GM23248 (cell line): ENCODE measurements around the gene CHD1. TPM values are rescaled to one million over a fixed set of nuclear protein-coding genes. Genes with fewer than 3 reads are reported as not detected.

ENCODE experiments used
- DNase-seq: peaks from one replicate; pipeline ENCODE4 v3.0.0-alpha.2; 2015
- H2AFZ ChIP-seq: fragments of 200-600 bp; sonication (generic); 2 replicates; pipeline ENCODE4 v1.6.1; 2016; ENCODE audit warnings: antibody characterized with exemption
- H3F3A ChIP-seq: fragments of 200-600 bp; sonication (generic); 2 replicates; pipeline ENCODE4 v1.6.1; 2016; ENCODE audit warnings: mild to moderate bottlenecking, antibody characterized with exemption, mixed run types; ENCODE audit not compliant: insufficient read depth
- H3K27ac ChIP-seq: fragments of 200-600 bp; sonication (generic); 2 replicates; pipeline ENCODE4 v1.5.1; 2016; ENCODE audit warnings: mild to moderate bottlenecking
- H3K27me3 ChIP-seq: fragments of 200-600 bp; sonication (generic); replicated peaks from 2 replicates; pipeline ENCODE4 v1.6.1; 2016; ENCODE audit warnings: mild to moderate bottlenecking; ENCODE audit not compliant: insufficient read depth
- H3K36me3 ChIP-seq: fragments of 200-600 bp; sonication (generic); 2 replicates; pipeline ENCODE4 v1.6.1; 2016; ENCODE audit warnings: low read depth, mild to moderate bottlenecking
- H3K4me1 ChIP-seq: fragments of 200-600 bp; sonication (generic); 2 replicates; pipeline ENCODE4 v1.6.1; 2016; ENCODE audit warnings: mild to moderate bottlenecking; ENCODE audit not compliant: insufficient read depth
- H3K4me2 ChIP-seq: fragments of 200-600 bp; sonication (generic); one replicate; pipeline ENCODE4 v1.6.1; 2016; ENCODE audit warnings: mild to moderate bottlenecking; ENCODE audit not compliant: unreplicated experiment
- H3K4me3 ChIP-seq: fragments of 200-600 bp; sonication (generic); 2 replicates; pipeline ENCODE4 v1.5.1; 2016; ENCODE audit warnings: mild to moderate bottlenecking
- H3K79me2 ChIP-seq: fragments of 200-600 bp; sonication (generic); 2 replicates; pipeline ENCODE4 v1.6.1; 2016; ENCODE audit warnings: mild to moderate bottlenecking; ENCODE audit not compliant: insufficient read depth
- H3K9ac ChIP-seq: fragments of 200-600 bp; sonication (generic); 2 replicates; pipeline ENCODE4 v1.6.1; 2016; ENCODE audit warnings: mild to moderate bottlenecking
- H3K9me2 ChIP-seq: fragments of 200-600 bp; sonication (generic); 2 replicates; pipeline ENCODE4 v1.6.1; 2016; ENCODE audit warnings: mixed run types, mild to moderate bottlenecking, moderate library complexity; ENCODE audit not compliant: insufficient read depth
- H3K9me3 ChIP-seq: fragments of 200-600 bp; sonication (generic); one replicate; pipeline ENCODE4 v1.6.1; 2017; ENCODE audit warnings: low read depth
- H4K20me1 ChIP-seq: fragments of 200-600 bp; sonication (generic); 2 replicates; pipeline ENCODE4 v1.6.0; 2016; ENCODE audit not compliant: insufficient read depth
- EZH2 ChIP-seq: fragments of 200-600 bp; sonication (generic); IDR thresholded peaks from 2 replicates; pipeline ENCODE4 v1.6.1; 2018; ENCODE audit warnings: antibody characterized with exemption, mild to moderate bottlenecking; ENCODE audit not compliant: insufficient read depth, poor library complexity, severe bottlenecking
- EZH2phosphoT487 ChIP-seq: fragments of 200-600 bp; sonication (generic); IDR thresholded peaks from 2 replicates; pipeline ENCODE4 v1.6.1; 2018; ENCODE audit warnings: antibody characterized with exemption, moderate library complexity, mild to moderate bottlenecking, low read depth; ENCODE audit not compliant: insufficient read depth
- WGBS, 2 experiments: methylation state at CpG; one replicate each; pipeline ENCODE4 v1.1.6; 2015 to 2017; ENCODE audit warnings: low lambda C conversion rate in 2 of 2, low coverage in 1 of 2; ENCODE audit errors: missing lambda C conversion rate in 2 of 2; 5-methylcytosine and 5-hydroxymethylcytosine counted together
- in situ Hi-C: fragments of 300-500 bp; cut with MboI; formaldehyde crosslinking; loops from 2 replicates; pipeline ENCODE4 v1.15.0; 2020
- polyA plus RNA-seq: library from polyadenylated mRNA; unstranded; fragments of >200 nt; fragmentation: Nextera tagmentation; extraction: Ambion mirVana; gene quantifications from 2 replicates; pipeline ENCODE4 v1.2.1, GENCODE V29; 2016
- total RNA-seq: library from RNA; depleted of rRNA; stranded (reverse); fragments of >200 nt; shearing (Covaris generic); gene quantifications from 2 replicates; pipeline ENCODE4 v1.2.3, GENCODE V29; 2014; rRNA removed

The CHD1 gene
- total RNA-seq (24.3 and 28.1 TPM in 2 replicates), polyA plus RNA-seq (8.3 and 11.1 TPM in 2 replicates)

GRCh38 chr5:98928873-98929709, at the start of gene CHD1:
Gene CHD1 (minus strand): TSS chr5:98929007. CDS start chr5:98926386, 2,621 bp downstream.
- TF ChIP-seq EZH2phosphoT487 (no peak), EZH2 (no peak)
- peak; percentile 99 for DNase-seq
- H3K4me1 ChIP-seq, result peaks cover 32% of the 10 kb centered on the region
- in situ Hi-C loops, result no loop called here
- H4K20me1 ChIP-seq, result peaks cover 18% of the 10 kb centered on the region; the same call in 1 of the 2 replicates
- peak within 1 kb of the TSS; percentile 98 for H3K4me2 ChIP-seq
- peak within 1 kb of the TSS; percentile 92 for H3K4me3 ChIP-seq
- H3K79me2 ChIP-seq, result peaks cover 82% of the 10 kb centered on the region
- H3K9me3 ChIP-seq, result no peaks in the 10 kb centered on the region
- peak within 1 kb of the TSS; percentile 100 for H3K9ac ChIP-seq
- H3F3A ChIP-seq, result peaks cover 48% of the 10 kb centered on the region
- no peaks in the 10 kb centered on the region for H3K9me2 ChIP-seq
- H3K27me3 ChIP-seq, result no peaks in the 10 kb centered on the region
- peaks cover 18% of the 10 kb centered on the region for H3K36me3 ChIP-seq
- H3K27ac ChIP-seq, result peak within 1 kb of the TSS; percentile 100
- 0 to 2% methylated on average over 79 to 100 of the region's 101 CpGs for WGBS, 2 experiments
- peak within 1 kb of the TSS; percentile 54 for H2AFZ ChIP-seq

GRCh38 chr5:98978528-98978927, 49.7 kb upstream of the CHD1 start:
- Histone ChIP-seq H3K4me2 (no peak overlapping the region), H3K4me1 (no peaks in the 10 kb centered on the region), H3F3A (no peaks in the 10 kb centered on the region), H3K9ac (no peak overlapping the region), H3K79me2 (no peaks in the 10 kb centered on the region), H3K36me3 (no peaks in the 10 kb centered on the region), H2AFZ (no peak overlapping the region), H3K27me3 (no peaks in the 10 kb centered on the region), H3K9me2 (no peaks in the 10 kb centered on the region), H3K27ac (no peak overlapping the region), H3K4me3 (no peak overlapping the region), H3K9me3 (no peaks in the 10 kb centered on the region), H4K20me1 (no peaks in the 10 kb centered on the region)
- in situ Hi-C loops, result no loop called here
- no peak for DNase-seq
- TF ChIP-seq EZH2 (no peak), EZH2phosphoT487 (no peak)
- WGBS, 2 experiments, result 78 to 79% methylated on average over 1 of the region's 1 CpG

GRCh38 chr5:98977723-98978122, 48.9 kb upstream of the CHD1 start:
- 39 to 45% methylated on average over 1 of the region's 1 CpG for WGBS, 2 experiments
- no peaks in the 10 kb centered on the region for H3K36me3 ChIP-seq
- H3K9ac ChIP-seq, result no peak overlapping the region
- no peaks in the 10 kb centered on the region for H3K4me1 ChIP-seq
- no peaks in the 10 kb centered on the region for H3K9me3 ChIP-seq
- no peak for DNase-seq
- in situ Hi-C loops, result no loop called here
- no peaks in the 10 kb centered on the region for H3K9me2 ChIP-seq
- H3K27ac ChIP-seq, result no peak overlapping the region
- H3K4me2 ChIP-seq, result no peak overlapping the region
- H4K20me1 ChIP-seq, result no peaks in the 10 kb centered on the region
- no peak overlapping the region for H2AFZ ChIP-seq
- H3K4me3 ChIP-seq, result no peak overlapping the region
- H3F3A ChIP-seq, result no peaks in the 10 kb centered on the region
- no peak for TF ChIP-seq EZH2phosphoT487
- no peak for TF ChIP-seq EZH2
- H3K27me3 ChIP-seq, result no peaks in the 10 kb centered on the region
- H3K79me2 ChIP-seq, result no peaks in the 10 kb centered on the region

GRCh38 chr5:98975682-98976407, 47.0 kb upstream of the CHD1 start:
- H2AFZ ChIP-seq, result no peak overlapping the region
- no peaks in the 10 kb centered on the region for H3K9me2 ChIP-seq
- no peaks in the 10 kb centered on the region for H3K79me2 ChIP-seq
- TF ChIP-seq EZH2 (no peak), EZH2phosphoT487 (no peak)
- H3K4me3 ChIP-seq, result no peak overlapping the region
- 74% methylated on average over 4 of the region's 4 CpGs for WGBS, 2 experiments
- no peaks in the 10 kb centered on the region for H3K27me3 ChIP-seq
- in situ Hi-C loops, result no loop called here
- H3K9me3 ChIP-seq, result no peaks in the 10 kb centered on the region
- H3K36me3 ChIP-seq, result no peaks in the 10 kb centered on the region
- no peaks in the 10 kb centered on the region for H4K20me1 ChIP-seq
- DNase-seq, result no peak
- H3K4me1 ChIP-seq, result no peaks in the 10 kb centered on the region
- no peak overlapping the region for H3K27ac ChIP-seq
- H3K9ac ChIP-seq, result no peak overlapping the region
- no peak overlapping the region for H3K4me2 ChIP-seq
- no peaks in the 10 kb centered on the region for H3F3A ChIP-seq
